Transverse colon (tissue), 3 donors: Measurements from ENCODE around the gene INSM1.

ENCODE experiments used
- CTCF ChIP-seq, 5 experiments: fragments of 200-600 bp in 3 of 5; fragments of 450-650 bp in 2 of 5; sonication (generic) in 3 of 5; IDR thresholded peaks; 1 replicate in 2 of 5; 2 replicates in 3 of 5; pipeline ENCODE4 v1.5.1; 2016 to 2017; ENCODE audit warnings: antibody characterized with exemption in 5 of 5, inconsistent platforms in 3 of 5, mild to moderate bottlenecking in 2 of 5, moderate library complexity in 1 of 5
- POLR2A ChIP-seq: fragments of 450-650 bp; IDR thresholded peaks from one replicate; pipeline ENCODE4 v1.6.1; 2016; ENCODE audit warnings: antibody characterized with exemption, mild to moderate bottlenecking, moderate library complexity

- TF ChIP-seq CTCF (IDR thresholded peaks at IDR 0.05) (no peak), POLR2A (no peak)
These were observed 38.4 kb downstream of the INSM1 start for GRCh38 chr20:20406306-20406705.
